ENCODE measurements around the gene CASP12.
"Not testable (repeated sequence)": the region's sequence is repeated elsewhere in the genome, so short reads cannot be mapped to it uniquely, and the experiment has no call there.

Gene CASP12

DNA sequence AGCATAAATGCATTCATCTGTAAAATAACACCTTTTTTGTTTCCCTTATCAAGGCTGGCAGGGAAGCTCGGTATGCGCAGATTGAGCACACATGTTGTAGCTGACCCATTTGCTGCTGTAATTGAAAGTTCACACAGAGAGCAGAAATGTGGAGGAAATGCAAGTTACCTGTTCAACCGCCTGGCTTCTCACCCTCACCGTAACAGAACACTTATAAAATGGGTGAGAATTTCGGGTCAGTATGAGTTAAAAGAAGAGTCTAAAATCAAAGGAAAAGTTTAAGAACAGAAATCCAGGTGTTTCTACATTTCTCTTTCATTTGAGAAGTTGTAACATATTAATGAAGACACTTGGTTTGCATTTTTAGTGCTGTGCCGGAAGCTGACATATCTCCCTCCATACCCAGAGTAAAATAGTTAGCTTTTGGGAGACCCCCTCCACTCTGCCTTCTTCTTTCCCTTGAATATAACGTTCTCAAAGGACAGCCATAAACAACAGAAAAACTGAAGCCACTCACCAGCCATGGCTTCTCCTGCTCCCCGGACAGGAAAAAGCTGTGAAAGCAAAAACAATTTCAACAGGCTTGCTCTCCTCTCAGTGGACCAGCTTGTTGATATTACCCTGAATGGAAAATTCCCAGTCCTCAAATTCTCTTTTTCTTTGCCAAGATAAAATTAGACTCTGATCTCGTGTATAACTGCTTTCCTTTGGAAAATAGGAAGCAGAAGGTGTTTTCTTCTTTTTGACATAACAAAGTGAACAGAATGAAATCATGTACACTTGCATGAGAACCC, at the start of gene CASP12:
Gene CASP12, minus strand, starts transcription at position 570 of the 794 bp plus-strand sequence.
- no peak for DNase-seq

DNA sequence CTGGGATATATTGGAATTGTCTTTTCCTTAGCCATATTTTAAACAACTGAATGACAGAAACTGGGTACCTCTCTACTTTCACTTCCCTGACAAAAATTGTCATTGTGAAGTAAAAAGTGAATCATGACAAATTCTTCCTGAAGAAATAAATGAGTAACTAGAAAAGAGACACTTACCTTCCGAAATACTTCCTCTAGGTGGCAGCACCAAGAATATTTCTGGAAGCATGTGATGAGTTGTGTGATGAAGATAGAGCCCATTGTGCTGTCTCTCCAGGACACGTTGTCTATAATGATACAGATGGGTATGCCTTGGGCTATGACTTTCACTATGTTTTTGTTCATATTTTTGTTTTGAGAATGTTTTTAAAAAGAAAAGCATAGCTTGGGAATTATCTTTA, 48.6 kb upstream of the CASP12 start:
- peak; percentile 71 to 73 for DNase-seq

DNA sequence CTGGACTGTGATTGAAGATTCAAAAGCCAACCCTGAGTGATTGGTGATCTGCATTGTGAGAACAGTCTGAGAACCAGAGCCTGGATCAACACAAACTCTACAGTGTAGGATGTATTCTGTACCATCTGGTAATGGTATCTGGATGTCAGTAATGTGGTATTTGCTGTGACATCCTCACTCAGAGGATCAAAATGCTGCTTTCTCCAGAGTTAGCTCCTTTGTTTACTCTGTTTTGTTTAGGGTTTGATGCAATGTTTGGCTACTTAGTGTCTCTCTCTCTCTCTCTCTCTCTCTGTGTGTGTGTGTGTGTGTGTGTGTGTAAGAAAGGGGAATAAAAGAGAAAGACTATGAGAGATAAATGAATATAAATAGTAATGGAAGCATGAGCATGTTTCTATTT, 45.8 kb upstream of the CASP12 start:
- no peak for DNase-seq

DNA sequence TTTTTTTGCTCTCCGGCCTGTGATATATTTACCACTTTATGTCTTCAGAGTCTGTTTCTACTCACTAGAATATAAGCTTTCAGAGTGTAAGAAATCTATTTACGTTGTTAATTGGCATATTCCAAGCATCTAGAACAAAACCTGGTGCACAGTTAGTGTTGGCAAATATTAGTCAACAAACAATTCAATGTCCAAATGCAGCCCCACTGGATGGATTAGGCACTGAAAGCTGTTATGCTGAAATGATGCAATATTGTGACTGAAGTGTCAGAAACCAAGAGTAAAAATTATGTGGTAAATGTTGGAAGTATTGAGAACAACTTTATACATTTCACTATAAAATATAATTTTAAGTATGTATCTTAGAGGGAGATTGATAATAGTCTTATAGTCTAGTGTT, 45.3 kb upstream of the CASP12 start:
- DNase-seq, result no peak

GRCh38 chr11:104934594-104934993, 36.3 kb upstream of the CASP12 start:
- peak; percentile 38 to 71 for DNase-seq

- DNase-seq, result not testable (repeated sequence)
These were observed 35.8 kb upstream of the CASP12 start for GRCh38 chr11:104934073-104934472.

DNA sequence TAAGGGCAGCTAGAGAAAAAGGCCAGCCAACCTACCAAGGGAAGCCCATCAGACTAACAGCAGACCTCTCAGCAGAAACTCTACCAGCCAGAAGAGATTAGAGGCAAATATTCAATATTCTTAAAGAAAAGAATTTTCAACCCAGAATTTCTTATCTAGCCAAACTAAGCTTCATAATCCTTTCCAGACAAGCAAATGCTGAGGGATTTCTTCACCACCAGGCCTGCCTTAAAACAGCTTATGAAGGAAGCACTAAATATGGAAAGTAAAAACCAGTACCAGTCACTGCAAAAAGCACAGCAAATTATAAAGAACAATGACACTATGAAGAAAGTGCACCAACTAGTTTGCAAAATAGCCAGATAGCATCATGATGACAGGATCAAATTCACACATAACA, 30.6 kb upstream of the CASP12 start:
- no peak for DNase-seq

- no peak for DNase-seq
These were observed 28.7 kb upstream of the CASP12 start for GRCh38 chr11:104926771-104927611.

DNA sequence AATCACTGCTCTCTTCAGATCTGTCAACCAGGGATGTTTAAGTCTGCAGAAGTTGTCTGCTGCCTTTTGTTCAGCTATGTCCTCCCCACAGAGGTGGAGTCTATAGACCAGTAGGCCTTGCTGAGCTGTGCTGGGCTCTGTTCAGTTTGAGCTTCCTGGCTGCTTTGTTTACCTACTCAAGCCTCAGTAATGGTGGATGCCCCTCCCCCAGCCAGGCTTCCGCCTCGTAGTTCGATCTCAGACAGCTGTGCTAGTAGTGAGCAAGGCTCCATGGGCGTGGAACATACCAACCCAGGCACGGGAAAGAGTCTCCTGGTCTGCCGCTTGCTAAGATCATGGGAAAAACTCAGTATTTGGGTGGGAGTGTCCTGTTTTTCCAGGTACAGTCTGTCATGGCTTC, 27.6 kb upstream of the CASP12 start:
- DNase-seq, result no peak

- DNase-seq, result peak in 1 of 2 experiments; percentile 1
These were observed 20.0 kb upstream of the CASP12 start for GRCh38 chr11:104918113-104918824.

DNA sequence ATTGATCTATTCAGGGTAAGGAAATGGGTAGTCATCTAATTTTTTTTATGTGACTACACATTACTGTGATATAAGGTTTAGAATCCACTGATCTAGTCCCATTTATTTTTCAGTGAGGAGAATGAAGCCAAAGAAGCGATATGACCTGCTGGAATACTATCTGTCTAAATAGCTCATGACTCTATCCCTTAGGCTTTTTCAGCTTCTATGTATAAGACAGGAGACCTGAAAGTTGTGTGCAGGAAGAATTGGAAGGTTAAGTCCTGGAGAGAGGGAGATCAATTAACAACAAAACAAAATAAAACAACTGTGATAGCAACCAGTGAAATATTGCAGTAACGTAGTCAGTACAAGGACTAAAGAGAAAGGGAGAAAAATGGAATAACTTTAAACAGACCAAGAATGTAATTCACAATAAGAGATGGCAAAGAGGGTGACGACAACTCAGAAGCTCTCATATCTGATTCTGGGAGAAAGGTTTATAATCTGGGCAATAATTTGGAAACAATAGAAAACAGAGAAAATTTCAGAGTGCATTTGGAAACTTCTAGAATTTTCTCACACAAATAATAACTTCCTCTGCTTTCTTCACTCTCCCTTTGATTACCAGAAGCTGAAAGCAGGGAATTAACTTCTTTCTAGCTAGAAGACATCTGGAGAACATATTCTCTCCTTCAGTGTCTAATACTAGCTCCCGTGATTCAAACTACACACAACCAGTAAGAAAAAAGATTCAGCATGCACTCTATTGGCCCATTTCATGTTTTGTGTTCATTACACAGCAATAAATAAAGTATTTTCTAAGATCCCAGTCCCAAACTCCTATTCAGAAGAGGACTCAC, 19.2 kb upstream of the CASP12 start:
- DNase-seq, result no peak

DNA sequence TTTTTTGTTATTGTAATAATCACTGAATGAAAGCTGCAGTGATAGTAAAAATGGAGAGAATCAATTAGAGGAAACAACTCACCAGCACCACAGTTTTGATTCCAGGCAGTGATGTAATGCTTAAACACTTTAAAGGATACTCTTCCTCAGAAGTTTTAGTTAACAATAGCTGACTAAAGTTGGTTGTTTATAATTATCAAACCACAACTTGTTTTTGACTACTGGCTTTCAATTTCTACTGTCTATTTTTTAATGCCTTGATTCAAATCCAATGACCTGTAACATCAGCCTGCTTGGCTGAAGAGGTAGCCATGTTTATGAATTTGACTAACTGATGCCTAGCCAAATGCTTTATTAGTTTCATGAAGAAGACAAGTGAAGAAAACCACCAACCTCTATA, 18.2 kb upstream of the CASP12 start:
- DNase-seq, result no peak

DNA sequence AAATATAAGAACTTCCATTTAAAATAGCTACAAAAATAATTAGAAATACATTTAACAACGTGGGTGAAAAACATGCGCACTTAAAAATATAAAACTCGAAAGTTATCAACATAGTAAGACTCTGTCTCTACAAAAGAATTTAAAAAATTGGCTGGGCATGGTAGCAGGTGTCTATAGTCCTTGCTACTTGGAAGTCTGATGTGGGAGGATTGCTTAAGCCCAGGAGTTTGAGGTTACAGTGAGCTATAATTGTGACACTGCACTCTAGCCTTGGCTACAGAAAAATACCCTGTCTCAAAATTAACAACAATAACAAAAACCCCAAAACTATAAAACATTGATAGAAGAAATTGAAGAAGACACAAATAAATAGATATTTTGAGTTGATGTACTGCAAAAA, 13.8 kb upstream of the CASP12 start:
- DNase-seq, result no peak

GRCh38 chr11:104908186-104908531, 9.9 kb upstream of the CASP12 start:
- no peak for DNase-seq

GRCh38 chr11:104907521-104908185, 9.4 kb upstream of the CASP12 start:
- no peak for DNase-seq

DNA sequence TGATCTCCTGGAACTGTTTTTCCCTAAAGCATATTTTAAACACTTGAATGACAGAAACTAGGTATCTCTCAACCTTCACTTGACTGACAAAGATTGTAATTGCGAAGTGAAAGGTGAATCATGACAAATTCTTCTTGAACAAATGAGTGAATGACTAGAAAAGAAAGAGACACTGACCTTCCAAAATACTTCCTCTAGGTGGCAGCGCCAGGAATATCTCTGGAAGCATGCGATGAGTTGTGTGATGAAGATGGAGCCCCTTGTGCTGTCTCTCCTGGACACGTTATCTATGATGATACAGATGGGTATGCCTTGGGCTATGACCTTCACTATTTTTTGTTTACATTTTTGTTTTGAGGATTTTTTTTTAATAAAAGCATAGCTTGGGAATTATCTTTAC, 7.0 kb upstream of the CASP12 start:
- no peak for DNase-seq

DNA sequence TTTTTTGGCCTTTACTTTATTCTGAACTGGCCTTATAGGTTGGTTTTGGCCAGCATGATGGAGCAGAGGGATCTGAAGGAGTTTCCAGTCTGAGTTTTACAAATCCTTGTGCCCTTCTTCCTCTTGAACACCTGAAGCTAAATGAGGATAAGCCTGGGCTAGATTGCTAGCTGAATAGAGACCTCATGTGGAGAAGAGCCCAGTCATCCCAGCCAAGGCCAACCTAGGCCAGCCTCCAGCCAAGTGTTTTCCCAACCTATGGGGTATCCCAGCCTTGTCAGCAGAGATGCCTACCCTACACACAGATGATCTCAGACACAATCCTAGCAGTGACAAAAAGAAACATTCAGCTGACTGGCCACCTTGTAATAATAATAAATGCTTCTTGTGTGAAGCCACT, 966 bp upstream of the CASP12 start:
- DNase-seq, result no peak

GRCh38 chr11:104898685-104899013, 389 bp upstream of the CASP12 start:
- no peak for DNase-seq

DNA sequence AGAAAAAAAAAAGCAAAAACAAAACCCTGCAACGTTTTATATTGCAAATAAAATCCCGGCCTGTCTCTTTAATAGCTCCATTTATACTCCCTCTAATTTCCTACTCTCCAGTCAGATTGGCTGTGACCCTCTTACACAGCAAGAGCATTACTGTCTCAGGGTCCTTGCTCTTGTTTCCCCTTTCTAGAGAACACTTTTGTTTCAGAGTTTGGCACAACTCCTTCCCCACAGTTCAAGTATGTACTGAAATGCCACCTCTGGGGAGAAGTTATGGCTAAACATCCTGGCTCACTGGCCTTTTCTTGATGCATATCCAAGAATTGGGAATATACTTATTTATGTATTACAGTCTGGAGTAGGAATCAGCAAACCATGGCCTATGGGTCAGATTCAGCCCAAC, 2.6 kb downstream of the CASP12 start:
- DNase-seq, result no peak

- DNase-seq, result no peak
These were observed 4.4 kb downstream of the CASP12 start for GRCh38 chr11:104893876-104894275.

- DNase-seq, result no peak
These were observed 5.3 kb downstream of the CASP12 start for GRCh38 chr11:104892723-104893511.

All from Kasumi-1 (cell line).